Thoracic aorta (tissue), 2 donors: Measurements from ENCODE around the gene CD48. TPM values are rescaled to one million over a fixed set of nuclear protein-coding genes. Genes with fewer than 3 reads are reported as not detected.

Experiments
- ATAC-seq: fragments of 150-250 bp; one replicate; pipeline ENCODE4 v1.8.0; 2017; ENCODE audit warnings: low read depth; ENCODE audit not compliant: insufficient number of reproducible peaks, low FRiP score
- DNase-seq: peaks from one replicate; pipeline ENCODE4 v3.0.0-alpha.2; 2020; ENCODE audit warnings: low spot score
- H3K27ac ChIP-seq, 2 donors: fragments of 200-600 bp; sonication (generic); 1 replicate in 1 of 2; 2 replicates in 1 of 2; pipeline ENCODE4 v1.5.1; 2016; ENCODE audit warnings: mild to moderate bottlenecking in 2 of 2, moderate library complexity in 2 of 2
- H3K27me3 ChIP-seq: fragments of 200-600 bp; sonication (generic); replicated peaks from 2 replicates; pipeline ENCODE4 v1.6.0; 2016; ENCODE audit warnings: mild to moderate bottlenecking; ENCODE audit not compliant: insufficient read depth
- H3K36me3 ChIP-seq: fragments of 200-600 bp; sonication (generic); one replicate; pipeline ENCODE4 v1.5.1; 2016
- H3K4me1 ChIP-seq, 2 donors: fragments of 200-600 bp; sonication (generic); 1 replicate in 1 of 2; 2 replicates in 1 of 2; pipeline versions ENCODE4 v1.5.1 to v1.6.0; 2016; ENCODE audit warnings: low read depth in 2 of 2, mild to moderate bottlenecking in 1 of 2; ENCODE audit not compliant: control insufficient read depth in 1 of 2
- H3K4me3 ChIP-seq: fragments of 200-600 bp; sonication (generic); 2 replicates; pipeline ENCODE4 v1.5.1; 2016; ENCODE audit warnings: mild to moderate bottlenecking
- H3K9me3 ChIP-seq: fragments of 200-600 bp; sonication (generic); 2 replicates; pipeline ENCODE4 v1.5.1; 2016
- CTCF ChIP-seq: fragments of 200-600 bp; sonication (generic); IDR thresholded peaks from one replicate; pipeline ENCODE4 v1.5.1; 2019; ENCODE audit warnings: antibody characterized with exemption
- total RNA-seq, 2 donors: library from RNA; depleted of rRNA; stranded (reverse); fragments of >200 nt; gene quantifications; one replicate each; pipeline versions ENCODE4 v1.1.0 to v1.2.3, GENCODE V29; 2016

The CD48 gene, protein sequence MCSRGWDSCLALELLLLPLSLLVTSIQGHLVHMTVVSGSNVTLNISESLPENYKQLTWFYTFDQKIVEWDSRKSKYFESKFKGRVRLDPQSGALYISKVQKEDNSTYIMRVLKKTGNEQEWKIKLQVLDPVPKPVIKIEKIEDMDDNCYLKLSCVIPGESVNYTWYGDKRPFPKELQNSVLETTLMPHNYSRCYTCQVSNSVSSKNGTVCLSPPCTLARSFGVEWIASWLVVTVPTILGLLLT
- total RNA-seq = 1 to 10 TPM; 9.0 to 9.9 TPM

- TF ChIP-seq CTCF = no peak
- no peaks in the 10 kb centered on the region for H3K36me3 ChIP-seq
- DNase-seq (no peak), ATAC-seq (no peak)
- H3K27ac ChIP-seq = no peak within 1 kb of the TSS
- no peaks in the 10 kb centered on the region for H3K27me3 ChIP-seq
- no peaks in the 10 kb centered on the region for H3K9me3 ChIP-seq
- peak within 1 kb of the TSS; percentile 42 for H3K4me3 ChIP-seq
- no peaks in the 10 kb centered on the region for H3K4me1 ChIP-seq
These were observed at the start of gene CD48 for GRCh38 chr1:160711602-160712311. TSS of gene CD48 (minus strand) at chr1:160711822. CDS start at chr1:160711763, 59 bp downstream.

- Histone ChIP-seq H3K9me3 (no peaks in the 10 kb centered on the region), H3K4me3 (no peak overlapping the region), H3K27ac (no peak overlapping the region), H3K4me1 (no peaks in the 10 kb centered on the region), H3K36me3 (no peaks in the 10 kb centered on the region), H3K27me3 (no peaks in the 10 kb centered on the region)
- no peak for DNase-seq
- no peak for TF ChIP-seq CTCF
- no peak for ATAC-seq
These were observed 49.4 kb upstream of the CD48 start for GRCh38 chr1:160761046-160761445.

GRCh38 chr1:160759740-160760139, 48.1 kb upstream of the CD48 start:
- TF ChIP-seq CTCF = no peak
- DNase-seq (no peak), ATAC-seq (no peak)
- H3K27ac ChIP-seq = no peak overlapping the region
- H3K9me3 ChIP-seq = no peaks in the 10 kb centered on the region
- H3K4me3 ChIP-seq = no peak overlapping the region
- H3K27me3 ChIP-seq = no peaks in the 10 kb centered on the region
- no peaks in the 10 kb centered on the region for H3K4me1 ChIP-seq
- no peaks in the 10 kb centered on the region for H3K36me3 ChIP-seq

DNA sequence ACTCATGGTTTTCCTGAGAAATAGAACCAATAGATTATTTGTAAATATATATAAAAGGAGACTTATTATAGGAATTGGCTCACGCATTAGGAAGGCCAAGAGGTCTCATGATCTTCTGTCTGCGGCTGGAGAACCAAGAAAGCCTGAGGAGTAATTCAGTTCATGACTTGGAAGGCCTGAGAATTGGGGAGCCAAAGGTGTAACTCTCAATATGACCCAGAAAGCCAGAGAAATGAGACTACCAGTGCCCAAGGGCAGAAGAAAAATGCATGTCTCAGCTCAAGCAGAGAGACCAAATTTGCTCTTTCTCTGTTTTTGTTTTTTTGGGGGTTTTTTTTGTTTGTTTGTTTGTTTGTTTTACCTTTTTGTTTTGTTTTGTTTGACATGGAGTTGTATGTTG, 46.9 kb upstream of the CD48 start:
- no peaks in the 10 kb centered on the region for H3K36me3 ChIP-seq
- no peak for TF ChIP-seq CTCF
- no peaks in the 10 kb centered on the region for H3K9me3 ChIP-seq
- ATAC-seq = no peak
- no peak overlapping the region for H3K27ac ChIP-seq
- no peaks in the 10 kb centered on the region for H3K27me3 ChIP-seq
- DNase-seq = no peak
- no peaks in the 10 kb centered on the region for H3K4me1 ChIP-seq
- no peak overlapping the region for H3K4me3 ChIP-seq

- no peaks in the 10 kb centered on the region for H3K9me3 ChIP-seq
- TF ChIP-seq CTCF = no peak
- no peak for ATAC-seq
These were observed 45.2 kb upstream of the CD48 start for GRCh38 chr1:160756849-160757201.

More at GRCh38 chr1:160756849-160757201, 45.2 kb upstream of the CD48 start:
- Histone ChIP-seq H3K4me3 (no peak overlapping the region), H3K27ac (no peak overlapping the region), H3K36me3 (no peaks in the 10 kb centered on the region), H3K27me3 (no peaks in the 10 kb centered on the region), H3K4me1 (no peaks in the 10 kb centered on the region)
- DNase-seq = no peak
